ENCODE data around the gene S100B. TPM values are rescaled to one million over a fixed set of nuclear protein-coding genes. Genes with fewer than 3 reads are reported as not detected.

Gene S100B
- total and polyA plus RNA-seq, 7 experiments from 2014 or later, result 0.27 to 7.0 (median 0.97) TPM

DNA sequence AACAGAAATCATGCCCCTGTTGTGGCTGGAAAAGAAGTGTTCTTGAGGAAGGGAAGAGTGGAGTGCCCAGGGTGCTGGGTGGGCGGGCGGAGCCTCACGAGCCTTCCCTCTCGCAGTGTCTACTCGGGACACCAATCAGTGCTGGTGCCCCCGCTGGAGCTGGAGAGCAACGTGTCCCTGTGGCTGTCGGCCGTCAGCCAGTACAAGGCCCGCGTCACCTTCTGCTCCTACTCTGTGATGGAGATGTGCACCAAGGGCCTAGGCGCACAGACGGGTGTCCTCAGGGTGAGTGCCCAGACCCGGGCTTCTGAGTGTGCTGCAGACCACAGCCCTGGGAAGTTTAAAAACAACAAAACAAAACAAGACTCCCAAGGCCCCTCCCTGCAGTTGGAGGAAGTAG is 47.4 kb downstream of the S100B start:
- CTCF ChIA-PET, result no interaction called here
- POLR2A ChIA-PET, result interaction anchor here (0.5 to 10.3 kb wide), 7 partner anchors 8 to 90 kb away, joined by 3 to 219 read pairs (median 4); partner anchors contain the start of gene PRMT2

DNA sequence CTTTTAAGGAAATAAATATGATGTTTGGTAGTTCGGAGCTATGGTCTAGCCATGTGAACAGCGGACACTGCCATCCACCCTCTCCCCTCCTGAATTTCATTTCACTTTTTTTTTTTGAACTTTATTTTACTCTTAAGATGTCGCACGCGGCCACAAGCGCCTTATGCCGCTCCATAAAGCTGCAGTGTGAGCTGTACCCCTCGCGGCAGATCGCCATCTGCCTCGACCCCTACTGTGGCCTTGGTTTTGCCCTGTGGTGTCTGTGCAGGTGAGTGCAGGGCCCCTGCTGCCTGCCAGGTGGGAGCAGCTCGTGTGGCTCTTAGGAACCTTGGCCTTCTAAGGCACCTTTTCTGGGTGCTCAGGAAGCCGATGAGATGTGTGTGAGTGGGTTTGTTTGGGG is 48.1 kb downstream of the S100B start:
- Mint-ChIP-seq H3K4me3 (peak overlapping the region in 3 of 10 donors; percentile 3 to 59 (median 8)), H3K27me3 (no peaks in the 10 kb centered on the region), H3K36me3 (peaks cover 5 to 51% (median 39%) of the 10 kb centered on the region in 5 donors), H3K9me3 (peaks cover 0 to 2% (median 0%) of the 10 kb centered on the region in 11 donors), H3K4me1 (peaks cover 47 to 95% (median 79%) of the 10 kb centered on the region in 7 donors), H3K27ac (peak overlapping the region in 7 of 9 donors; percentile 59 to 98 (median 88))
- ChIA-PET CTCF (interaction anchor here (0.6 to 1.0 kb wide), 2 partner anchors 14 to 83 kb away, joined by 3 read pairs; no protein-coding TSS in a partner anchor), POLR2A (interaction anchor here (0.6 to 10.3 kb wide), 4 partner anchors 8 to 273 kb away, joined by 3 to 219 read pairs (median 10); partner anchors contain the start of gene PRMT2)
- DNase-seq (no peak), ATAC-seq (no peak)
- intact Hi-C loops (cut with micrococcal nuclease), result loop anchor here in 1 of 2 donors (5.0 kb wide), 1 partner anchor 330 kb away; the partner anchor contains the start of gene LSS
- no peaks in the 10 kb centered on the region for H3K27me3 ChIP-seq (ENCODE audit: control insufficient read depth in 2 of 2, insufficient read depth in 2 of 2, low read length in 2 of 2)
- H3K27ac ChIP-seq (ENCODE audit: low read depth, low read length), result no peak overlapping the region
- H3K9me3 ChIP-seq (ENCODE audit: control insufficient read depth in 2 of 3, low read length in 3 of 3), result no peaks in the 10 kb centered on the region
- H3K36me3 ChIP-seq (ENCODE audit: control insufficient read depth in 2 of 3, insufficient read depth in 3 of 3, low read length in 3 of 3), result peaks cover 0 to 38% (median 5%) of the 10 kb centered on the region in 3 experiments
- peaks cover 60 to 91% of the 10 kb centered on the region in 2 donors for H3K4me1 ChIP-seq (ENCODE audit: control insufficient read depth in 2 of 2, insufficient read depth in 2 of 2, low read length in 2 of 2)
- no peak overlapping the region for H3K4me3 ChIP-seq (ENCODE audit: low read length)

More for the DNA sequence above, 47.4 kb downstream of the S100B start:
- peaks cover 54 to 91% of the 10 kb centered on the region in 2 donors for H3K4me1 ChIP-seq (ENCODE audit: control insufficient read depth in 2 of 2, insufficient read depth in 2 of 2, low read length in 2 of 2)
- no peak overlapping the region for H3K4me3 ChIP-seq (ENCODE audit: low read length)
- no peaks in the 10 kb centered on the region for H3K27me3 ChIP-seq (ENCODE audit: control insufficient read depth in 2 of 2, insufficient read depth in 2 of 2, low read length in 2 of 2)
- intact Hi-C loops (cut with micrococcal nuclease), result loop anchor here in 1 of 2 donors (5.0 kb wide), 1 partner anchor 330 kb away; the partner anchor contains the start of gene LSS
- Mint-ChIP-seq H3K36me3 (peaks cover 11 to 57% (median 44%) of the 10 kb centered on the region in 5 donors), H3K9me3 (peaks cover 0 to 4% (median 0%) of the 10 kb centered on the region in 11 donors), H3K4me3 (peak overlapping the region in 3 of 10 donors; percentile 17 to 59 (median 37)), H3K27me3 (no peaks in the 10 kb centered on the region), H3K4me1 (peaks cover 43 to 95% (median 79%) of the 10 kb centered on the region in 7 donors), H3K27ac (peak overlapping the region in 6 of 9 donors; percentile 59 to 98 (median 90))
- ATAC-seq, result no peak
- H3K27ac ChIP-seq (ENCODE audit: low read depth, low read length), result peak overlapping the region; percentile 84
- no peak for DNase-seq
- H3K36me3 ChIP-seq (ENCODE audit: control insufficient read depth in 2 of 3, insufficient read depth in 3 of 3, low read length in 3 of 3), result peaks cover 0 to 44% (median 5%) of the 10 kb centered on the region in 3 experiments
- H3K9me3 ChIP-seq (ENCODE audit: control insufficient read depth in 2 of 3, low read length in 3 of 3), result no peaks in the 10 kb centered on the region

DNA sequence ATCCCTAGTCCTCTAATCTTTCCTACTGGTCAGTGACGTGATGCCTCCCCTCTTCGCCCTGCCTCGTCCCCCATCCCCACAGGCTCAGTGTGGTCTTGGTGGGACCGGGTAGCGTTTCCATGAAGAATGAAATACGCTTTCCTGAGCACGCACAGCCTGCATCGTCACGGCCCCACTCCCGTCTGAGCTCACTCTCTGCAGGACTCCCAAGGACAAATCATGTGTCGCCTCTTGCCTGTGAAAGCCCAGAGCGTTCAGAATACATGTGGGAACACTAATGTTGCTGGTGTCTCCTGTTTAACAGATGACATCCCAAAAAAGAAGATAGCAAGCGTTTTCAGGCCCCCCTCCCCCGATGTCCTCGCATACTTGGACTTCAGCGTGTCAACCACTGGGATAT is 49.2 kb downstream of the S100B start:
- no peak overlapping the region for H3K4me3 ChIP-seq (ENCODE audit: low read length)
- peaks cover 0 to 2% (median 0%) of the 10 kb centered on the region in 11 donors for H3K9me3 Mint-ChIP-seq
- no peaks in the 10 kb centered on the region for H3K27me3 ChIP-seq (ENCODE audit: control insufficient read depth in 2 of 2, insufficient read depth in 2 of 2, low read length in 2 of 2)
- no peak for DNase-seq
- CTCF ChIA-PET, result interaction anchor here (1.0 kb wide), 1 partner anchor 13 kb away, joined by 3 read pairs; no protein-coding TSS in a partner anchor
- no peaks in the 10 kb centered on the region for H3K27me3 Mint-ChIP-seq
- intact Hi-C loops (cut with micrococcal nuclease), result loop anchor here in 1 of 2 donors (5.0 kb wide), 1 partner anchor 328 kb away; the partner anchor contains the start of gene LSS
- peaks cover 47 to 95% (median 79%) of the 10 kb centered on the region in 7 donors for H3K4me1 Mint-ChIP-seq
- H3K4me1 ChIP-seq (ENCODE audit: control insufficient read depth in 2 of 2, insufficient read depth in 2 of 2, low read length in 2 of 2), result peaks cover 65 to 91% of the 10 kb centered on the region in 2 donors
- H3K27ac Mint-ChIP-seq, result peak overlapping the region; percentile 68 to 100 (median 92)
- H3K4me3 Mint-ChIP-seq, result peak overlapping the region in 4 of 10 donors; percentile 26 to 61 (median 54)
- POLR2A ChIA-PET, result interaction anchor here (0.5 to 10.3 kb wide), 3 partner anchors 45 to 88 kb away, joined by 3 to 219 read pairs (median 3); partner anchors contain the start of gene PRMT2
- H3K36me3 Mint-ChIP-seq, result peaks cover 5 to 43% (median 32%) of the 10 kb centered on the region in 5 donors
- H3K27ac ChIP-seq (ENCODE audit: low read depth, low read length), result peak overlapping the region; percentile 47
- H3K36me3 ChIP-seq (ENCODE audit: control insufficient read depth in 2 of 3, insufficient read depth in 3 of 3, low read length in 3 of 3), result peaks cover 0 to 36% (median 5%) of the 10 kb centered on the region in 3 experiments
- H3K9me3 ChIP-seq (ENCODE audit: control insufficient read depth in 2 of 3, low read length in 3 of 3), result no peaks in the 10 kb centered on the region
- no peak for ATAC-seq

DNA sequence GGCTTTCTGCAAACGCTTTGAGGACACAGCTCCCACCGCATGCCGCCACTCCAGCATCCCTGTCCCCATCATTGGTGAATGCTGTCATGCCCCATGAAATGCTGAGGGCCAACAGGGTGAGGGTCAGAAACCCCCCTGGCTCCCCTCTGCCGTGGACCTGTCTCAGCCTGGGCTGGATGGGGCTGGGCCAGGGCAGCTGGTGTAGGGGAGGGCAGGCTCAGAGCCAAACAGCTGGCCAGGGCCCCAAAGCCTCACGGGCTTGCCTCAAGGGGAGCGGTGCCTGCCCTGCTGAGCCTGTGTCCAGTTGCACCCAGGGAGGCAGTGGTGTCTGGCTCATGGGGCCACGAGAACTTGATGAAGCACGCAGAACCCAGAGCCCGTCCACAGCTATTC is 49.7 kb downstream of the S100B start:
- Mint-ChIP-seq H3K4me3 (peak overlapping the region in 2 of 10 donors; percentile 50 to 72), H3K27me3 (no peaks in the 10 kb centered on the region), H3K4me1 (peaks cover 47 to 95% (median 79%) of the 10 kb centered on the region in 7 donors), H3K9me3 (peaks cover 0 to 2% (median 0%) of the 10 kb centered on the region in 11 donors), H3K36me3 (peaks cover 7 to 44% (median 35%) of the 10 kb centered on the region in 5 donors), H3K27ac (peak overlapping the region in 8 of 9 donors; percentile 81 to 100 (median 90))
- ATAC-seq, result no peak
- no peak for DNase-seq
- no peak overlapping the region for H3K4me3 ChIP-seq (ENCODE audit: low read length)
- CTCF ChIA-PET, result no interaction called here
- POLR2A ChIA-PET, result interaction anchor here (1.1 to 10.3 kb wide), 2 partner anchors 80 to 89 kb away, joined by 3 to 219 read pairs; partner anchors contain the start of gene PRMT2
- H3K27ac ChIP-seq (ENCODE audit: low read depth, low read length), result peak overlapping the region; percentile 47
- peaks cover 65 to 91% of the 10 kb centered on the region in 2 donors for H3K4me1 ChIP-seq (ENCODE audit: control insufficient read depth in 2 of 2, insufficient read depth in 2 of 2, low read length in 2 of 2)
- H3K9me3 ChIP-seq (ENCODE audit: control insufficient read depth in 2 of 3, low read length in 3 of 3), result no peaks in the 10 kb centered on the region
- no peaks in the 10 kb centered on the region for H3K27me3 ChIP-seq (ENCODE audit: control insufficient read depth in 2 of 2, insufficient read depth in 2 of 2, low read length in 2 of 2)
- H3K36me3 ChIP-seq (ENCODE audit: control insufficient read depth in 2 of 3, insufficient read depth in 3 of 3, low read length in 3 of 3), result peaks cover 0 to 36% (median 5%) of the 10 kb centered on the region in 3 experiments
- intact Hi-C loops (cut with micrococcal nuclease), result loop anchor here in 1 of 2 donors (5.0 kb wide), 1 partner anchor 328 kb away; the partner anchor contains the start of gene LSS

DNA sequence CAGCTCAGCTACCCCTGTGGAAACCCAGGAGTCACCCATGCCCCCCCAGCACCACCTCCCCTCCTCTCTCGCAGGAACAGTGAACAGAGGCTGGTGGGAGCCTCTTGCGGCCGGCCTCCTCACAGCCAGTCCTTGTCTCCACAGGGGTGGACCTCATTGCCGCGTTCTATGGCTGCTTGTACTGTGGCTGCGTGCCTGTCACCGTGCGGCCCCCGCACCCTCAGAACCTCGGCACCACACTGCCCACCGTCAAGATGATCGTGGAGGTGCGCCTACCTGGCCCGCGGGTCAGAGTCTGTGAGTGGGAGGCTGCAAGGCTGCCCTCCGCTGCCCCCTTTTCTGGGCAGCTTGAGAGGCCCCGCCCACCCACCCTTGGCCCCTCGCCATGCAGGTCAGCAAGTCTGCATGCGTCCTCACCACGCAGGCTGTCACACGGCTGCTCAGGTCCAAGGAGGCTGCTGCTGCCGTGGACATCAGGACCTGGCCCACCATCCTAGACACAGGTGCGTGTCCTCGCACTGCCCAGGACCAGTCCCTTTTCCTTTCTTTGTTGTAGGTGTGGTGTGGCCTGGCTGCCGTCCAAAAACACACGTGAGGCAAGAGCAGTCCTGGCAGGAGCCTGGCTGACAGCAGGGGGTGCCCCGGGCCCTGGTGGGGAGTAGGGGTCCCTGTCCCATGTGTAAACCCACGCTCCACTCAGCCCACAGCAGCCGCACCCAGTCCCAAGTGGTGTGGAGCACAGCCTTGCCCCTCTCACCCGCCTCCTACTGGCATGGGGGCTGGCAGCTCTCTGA is 50.3 kb downstream of the S100B start:
- Mint-ChIP-seq H3K36me3 (peaks cover 3 to 42% (median 31%) of the 10 kb centered on the region in 5 donors), H3K4me3 (peak overlapping the region in 7 of 10 donors; percentile 17 to 94 (median 57)), H3K9me3 (peaks cover 0 to 2% (median 0%) of the 10 kb centered on the region in 11 donors), H3K4me1 (peaks cover 44 to 95% (median 77%) of the 10 kb centered on the region in 7 donors), H3K27ac (peak overlapping the region in 8 of 9 donors; percentile 92 to 100 (median 99)), H3K27me3 (no peaks in the 10 kb centered on the region)
- DNase-seq, result no peak
- H3K9me3 ChIP-seq (ENCODE audit: control insufficient read depth in 2 of 3, low read length in 3 of 3), result no peaks in the 10 kb centered on the region
- H3K36me3 ChIP-seq (ENCODE audit: control insufficient read depth in 2 of 3, insufficient read depth in 3 of 3, low read length in 3 of 3), result peaks cover 0 to 36% (median 5%) of the 10 kb centered on the region in 3 experiments
- ATAC-seq, result no peak
- intact Hi-C loops (cut with micrococcal nuclease), result loop anchor here (5.0 kb wide), 3 partner anchors 37 to 412 kb away; partner anchors contain the start of gene LSS (in 1 of the 2)
- no peak overlapping the region for H3K4me3 ChIP-seq (ENCODE audit: low read length)
- ChIA-PET POLR2A (interaction anchor here (1.1 to 10.3 kb wide), 3 partner anchors 81 to 89 kb away, joined by 3 to 226 read pairs (median 219); partner anchors contain the start of gene PRMT2), CTCF (no interaction called here)
- peaks cover 65 to 91% of the 10 kb centered on the region in 2 donors for H3K4me1 ChIP-seq (ENCODE audit: control insufficient read depth in 2 of 2, insufficient read depth in 2 of 2, low read length in 2 of 2)
- no peaks in the 10 kb centered on the region for H3K27me3 ChIP-seq (ENCODE audit: control insufficient read depth in 2 of 2, insufficient read depth in 2 of 2, low read length in 2 of 2)
- peak overlapping the region; percentile 83 for H3K27ac ChIP-seq (ENCODE audit: low read depth, low read length)

Data from naive thymus-derived CD4-positive, alpha-beta T cell (primary cell).